Measurements from ENCODE around the gene CENATAC.

GRCh38 chr11:118957549-118957948 lies 40.4 kb upstream of the CENATAC start:
- TF ChIP-seq GATA2 (IDR thresholded peaks at IDR 0.05; ENCODE audit: low read depth, low read length) (no peak), GATA3 (IDR thresholded peaks at IDR 0.05; ENCODE audit: low read depth, low read length) (no peak)

All from SH-SY5Y (cell line).